Activated naive CD8-positive, alpha-beta T cell treated with anti-CD3 and anti-CD28 coated beads, Interleukin-2, amount 10 ng/mL, durations not matched to agents 7 days and 5 days (primary cell): Measurements from ENCODE around the gene FAM168A. TPM values are rescaled to one million over a fixed set of nuclear protein-coding genes. Genes with fewer than 3 reads are reported as not detected.

Source experiments
- ATAC-seq: fragments of 150-1000 bp; cut with Tn5 transposase; one replicate; pipeline ENCODE4 v1.10.0; 2021; ENCODE audit warnings: low read depth, moderate library complexity
- POLR2A ChIA-PET: fragments of 350-600 bp; sonication (Branson Sonifier 250); formaldehyde crosslinking; loops from one replicate; lab custom pipeline; 2021; ENCODE audit warnings: antibody characterized with exemption; lab: Charles Lee
- DNase-seq: peaks from one replicate; pipeline ENCODE4 v3.0.0; 2021
- H3K27ac Mint-ChIP-seq: one replicate; pipeline ENCODE4 v1.8.0; 2022; ENCODE audit warnings: mild to moderate bottlenecking, mixed read lengths
- H3K27me3 Mint-ChIP-seq: one replicate; pipeline ENCODE4 v1.8.0; 2022; ENCODE audit warnings: mild to moderate bottlenecking, moderate library complexity, mixed read lengths
- H3K36me3 Mint-ChIP-seq: one replicate; pipeline ENCODE4 v1.8.0; 2021; ENCODE audit warnings: mild to moderate bottlenecking, mixed read lengths
- H3K4me1 Mint-ChIP-seq: one replicate; pipeline ENCODE4 v1.8.0; 2021; ENCODE audit warnings: mixed read lengths
- H3K4me3 Mint-ChIP-seq: one replicate; pipeline ENCODE4 v1.8.0; 2022; ENCODE audit warnings: mild to moderate bottlenecking, moderate library complexity, mixed read lengths
- H3K9me3 Mint-ChIP-seq: one replicate; pipeline ENCODE4 v1.8.0; 2021; ENCODE audit warnings: mixed read lengths
- total RNA-seq, 2 experiments: library from RNA; stranded (reverse); gene quantifications; one replicate each; pipeline ENCODE4 v1.2.3, GENCODE V29; 2021

Gene FAM168A
- total RNA-seq, 2 experiments from 2014 or later, result 27.3 to 31.0 TPM

DNA sequence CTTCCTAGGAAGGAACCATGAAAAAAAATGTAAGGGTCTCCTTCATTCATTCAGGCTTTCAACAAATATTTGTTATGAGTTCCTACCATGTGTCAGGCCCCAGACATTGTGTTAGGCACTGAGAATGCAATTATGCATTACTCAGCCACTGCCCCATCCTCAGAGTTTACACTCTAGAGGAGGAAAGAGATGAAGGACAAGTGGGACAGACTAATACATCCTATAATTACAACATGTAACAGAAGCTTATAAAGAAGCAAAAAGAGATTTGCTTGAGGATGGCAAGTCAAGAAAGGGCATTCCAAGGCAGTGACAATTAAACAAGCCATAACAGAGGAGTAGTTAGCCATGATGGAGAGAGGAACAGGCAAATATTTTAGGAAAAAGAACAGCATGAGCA, 78.6 kb downstream of the FAM168A start:
- no peak overlapping the region for H3K27ac Mint-ChIP-seq
- DNase-seq (no peak), ATAC-seq (no peak)
- no peaks in the 10 kb centered on the region for H3K27me3 Mint-ChIP-seq
- H3K4me3 Mint-ChIP-seq, result no peak overlapping the region
- peaks cover 24% of the 10 kb centered on the region for H3K4me1 Mint-ChIP-seq
- H3K36me3 Mint-ChIP-seq, result peaks cover 9% of the 10 kb centered on the region
- H3K9me3 Mint-ChIP-seq, result peaks cover 2% of the 10 kb centered on the region
- POLR2A ChIA-PET, result no interaction called here

DNA sequence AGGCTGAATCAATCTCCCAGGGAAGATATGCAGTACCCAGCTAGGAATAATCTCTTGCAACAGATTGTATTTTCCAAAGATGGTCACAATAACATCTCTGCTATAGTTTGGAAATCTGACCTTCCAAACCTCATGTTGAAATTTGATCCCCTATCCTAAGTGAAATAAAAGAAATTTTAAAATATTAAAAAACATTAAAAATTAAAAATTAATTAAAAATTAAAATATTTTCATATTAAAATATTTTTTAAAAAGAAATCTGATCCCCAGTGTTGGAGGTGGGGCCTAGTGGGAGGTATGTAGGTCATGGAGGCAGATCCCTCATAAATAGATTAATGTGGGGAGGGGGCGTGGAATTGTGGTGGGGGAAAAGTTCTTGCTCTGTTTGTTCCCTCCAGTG, 79.7 kb downstream of the FAM168A start:
- ATAC-seq, result no peak

DNA sequence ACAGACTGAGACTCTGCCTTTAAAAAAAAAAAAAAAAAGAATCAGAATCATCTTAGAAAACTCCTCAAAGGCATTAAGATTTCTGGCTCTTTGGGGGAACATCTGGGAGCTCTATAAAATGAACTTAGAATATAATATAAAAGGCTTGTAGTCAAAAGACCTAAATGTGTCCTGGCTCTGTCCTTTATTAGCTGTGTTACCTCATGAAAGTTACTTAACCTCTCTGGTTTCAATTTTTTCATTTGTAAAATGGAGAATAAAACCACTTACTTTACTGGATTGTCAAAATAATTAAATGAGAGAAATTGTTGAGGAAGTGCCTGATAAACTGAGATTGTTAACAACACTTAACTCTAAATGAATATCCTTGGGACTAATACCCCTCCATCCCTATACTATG, 81.8 kb downstream of the FAM168A start:
- no peak overlapping the region for H3K27ac Mint-ChIP-seq
- POLR2A ChIA-PET, result no interaction called here
- DNase-seq, result no peak
- peaks cover 15% of the 10 kb centered on the region for H3K4me1 Mint-ChIP-seq
- H3K36me3 Mint-ChIP-seq, result peaks cover 5% of the 10 kb centered on the region
- no peak for ATAC-seq
- H3K27me3 Mint-ChIP-seq, result no peaks in the 10 kb centered on the region
- no peak overlapping the region for H3K4me3 Mint-ChIP-seq
- H3K9me3 Mint-ChIP-seq, result no peaks in the 10 kb centered on the region

More for the DNA sequence above, 79.7 kb downstream of the FAM168A start:
- POLR2A ChIA-PET, result no interaction called here
- peaks cover 5% of the 10 kb centered on the region for H3K36me3 Mint-ChIP-seq
- no peak overlapping the region for H3K4me3 Mint-ChIP-seq
- H3K9me3 Mint-ChIP-seq, result no peaks in the 10 kb centered on the region
- no peak for DNase-seq
- no peak overlapping the region for H3K27ac Mint-ChIP-seq
- peaks cover 24% of the 10 kb centered on the region for H3K4me1 Mint-ChIP-seq
- H3K27me3 Mint-ChIP-seq, result no peaks in the 10 kb centered on the region

DNA sequence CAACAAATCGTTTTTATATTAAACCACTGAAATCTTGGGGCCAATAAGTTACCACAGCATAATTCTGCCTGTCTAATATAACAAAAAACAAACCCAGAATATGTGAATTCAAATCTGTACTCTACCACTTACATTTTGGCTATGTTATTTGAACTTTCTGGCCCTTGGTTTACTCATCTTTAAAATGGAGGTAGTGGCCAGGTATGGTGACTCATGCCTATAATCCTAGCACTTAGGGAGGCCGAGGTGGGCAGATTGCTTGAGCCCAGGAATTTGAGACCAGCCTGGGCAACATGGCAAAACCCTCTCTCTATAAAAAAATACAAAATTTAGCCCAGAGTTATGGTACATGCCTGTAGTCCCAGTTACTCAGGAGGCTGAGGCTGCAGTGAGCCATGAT, 84.2 kb downstream of the FAM168A start:
- DNase-seq, result no peak
- POLR2A ChIA-PET, result no interaction called here
- Mint-ChIP-seq H3K27ac (no peak overlapping the region), H3K4me3 (no peak overlapping the region), H3K4me1 (peaks cover 9% of the 10 kb centered on the region), H3K36me3 (peaks cover 13% of the 10 kb centered on the region), H3K27me3 (no peaks in the 10 kb centered on the region), H3K9me3 (peaks cover 2% of the 10 kb centered on the region)
- ATAC-seq, result no peak

DNA sequence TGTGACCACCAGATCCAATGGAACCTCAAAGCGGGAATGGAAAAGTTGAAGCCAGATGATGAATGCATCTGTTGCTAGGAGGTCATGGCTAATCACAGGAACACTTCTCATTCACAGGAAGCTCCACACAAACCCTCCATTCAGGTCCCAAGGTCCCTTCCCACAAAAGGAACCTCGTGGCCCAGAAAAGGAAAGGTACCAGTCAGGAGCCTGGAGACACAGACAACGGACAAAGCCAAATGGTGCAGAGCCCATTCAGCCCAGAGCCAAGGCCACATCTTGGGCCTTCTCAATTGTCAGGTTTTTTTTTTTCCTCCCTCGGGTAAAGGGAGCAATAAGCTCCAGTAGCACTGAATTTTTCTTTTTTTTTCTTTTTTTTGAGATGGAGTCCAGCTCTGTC, 87.0 kb downstream of the FAM168A start:
- Mint-ChIP-seq H3K9me3 (peaks cover 4% of the 10 kb centered on the region), H3K27me3 (no peaks in the 10 kb centered on the region), H3K36me3 (peaks cover 18% of the 10 kb centered on the region), H3K4me1 (peaks cover 11% of the 10 kb centered on the region), H3K27ac (no peak overlapping the region), H3K4me3 (no peak overlapping the region)
- ATAC-seq (no peak), DNase-seq (no peak)
- POLR2A ChIA-PET, result interaction anchor here (1.4 kb wide), 1 partner anchor 11 kb away, joined by 3 read pairs; no protein-coding TSS in a partner anchor

DNA sequence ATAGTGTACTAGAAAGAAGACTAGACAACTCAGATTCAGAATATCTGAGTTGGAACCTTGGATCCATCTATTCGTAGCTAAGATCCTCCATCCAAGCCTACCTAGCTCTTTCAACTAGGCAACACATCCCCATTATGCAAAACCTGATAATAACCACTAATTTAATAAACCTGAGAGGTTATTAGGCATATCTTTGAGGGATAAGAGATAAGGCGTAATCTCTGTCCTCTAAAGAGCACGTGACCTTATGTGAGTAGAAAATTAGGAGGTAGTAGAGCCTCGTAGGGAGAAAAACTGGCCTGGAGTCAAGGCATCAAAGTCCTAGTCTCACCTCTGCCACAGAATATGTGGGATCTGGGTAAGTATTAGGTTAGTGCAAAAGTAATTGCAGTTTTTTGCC, 87.8 kb downstream of the FAM168A start:
- ATAC-seq, result no peak
- Mint-ChIP-seq H3K4me3 (no peak overlapping the region), H3K4me1 (peaks cover 14% of the 10 kb centered on the region), H3K9me3 (peaks cover 4% of the 10 kb centered on the region), H3K27me3 (no peaks in the 10 kb centered on the region), H3K27ac (no peak overlapping the region), H3K36me3 (peaks cover 18% of the 10 kb centered on the region)
- DNase-seq, result no peak
- POLR2A ChIA-PET, result no interaction called here

DNA sequence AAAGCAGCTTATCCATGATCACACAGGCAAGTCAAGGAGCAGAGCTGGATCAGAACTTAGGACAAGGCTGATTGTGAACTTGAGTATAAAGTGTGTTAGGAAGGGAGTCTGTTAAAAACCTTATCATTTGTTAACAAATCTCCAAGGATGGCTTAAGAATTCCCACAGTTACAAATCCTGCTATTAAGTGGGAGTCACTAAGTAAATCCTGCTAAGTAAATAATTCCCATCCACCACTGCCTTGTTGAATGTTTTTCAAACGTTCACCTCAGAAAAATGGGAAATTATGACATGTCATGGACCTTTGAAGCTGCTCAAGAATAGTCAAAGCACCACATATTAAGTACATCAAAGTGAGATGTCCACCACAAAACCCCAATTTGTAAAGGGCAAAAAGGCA, 88.7 kb downstream of the FAM168A start:
- Mint-ChIP-seq H3K9me3 (peaks cover 9% of the 10 kb centered on the region), H3K4me3 (no peak overlapping the region), H3K4me1 (peaks cover 10% of the 10 kb centered on the region), H3K27me3 (no peaks in the 10 kb centered on the region), H3K36me3 (peaks cover 19% of the 10 kb centered on the region), H3K27ac (no peak overlapping the region)
- POLR2A ChIA-PET, result no interaction called here
- DNase-seq (no peak), ATAC-seq (no peak)

DNA sequence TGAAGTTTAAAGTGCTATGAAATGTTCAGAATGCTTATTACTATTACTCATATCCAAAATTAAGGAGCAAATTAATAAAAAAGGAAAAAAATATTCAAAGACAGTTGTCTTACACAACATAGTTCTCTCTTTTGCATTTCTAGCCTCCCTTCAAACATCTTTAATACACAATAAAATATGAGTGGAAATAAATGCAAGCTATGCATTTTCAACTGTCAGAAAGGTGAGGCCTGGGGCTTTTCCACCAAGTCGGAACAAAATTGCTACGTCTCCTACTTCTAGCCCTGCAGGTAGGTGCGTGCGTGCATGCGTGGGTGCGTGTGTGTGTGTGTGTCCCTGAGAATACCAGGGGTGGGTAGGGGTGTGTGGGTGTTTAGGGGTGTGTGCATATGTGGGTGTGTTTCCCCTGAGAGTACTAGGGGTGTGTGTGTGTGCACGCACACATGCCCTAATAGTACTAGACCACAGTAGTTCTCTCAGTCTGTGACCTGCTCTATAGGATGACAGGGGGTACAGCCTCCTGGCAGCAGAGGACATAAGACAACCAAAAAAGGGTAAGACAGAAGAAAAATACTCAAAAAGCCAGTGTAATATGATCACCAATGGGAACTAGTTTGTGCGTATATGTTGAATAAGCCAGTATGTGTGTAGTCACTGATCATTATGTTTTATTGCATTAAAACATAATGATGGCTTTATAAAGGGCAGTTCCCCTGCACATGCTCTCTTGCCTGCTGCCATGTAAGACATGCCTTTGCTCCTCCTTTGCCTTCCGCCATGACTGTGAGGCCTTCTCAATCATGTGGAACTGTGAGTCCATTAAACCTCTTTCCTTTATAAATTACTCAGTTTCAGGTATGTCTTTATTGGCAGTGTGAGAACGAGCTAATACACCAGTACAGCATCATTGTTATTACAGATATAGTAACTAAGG, 89.4 kb downstream of the FAM168A start:
- peaks cover 26% of the 10 kb centered on the region for H3K36me3 Mint-ChIP-seq
- POLR2A ChIA-PET, result no interaction called here
- peaks cover 10% of the 10 kb centered on the region for H3K4me1 Mint-ChIP-seq
- H3K27me3 Mint-ChIP-seq, result no peaks in the 10 kb centered on the region
- no peak for ATAC-seq
- no peak for DNase-seq
- H3K27ac Mint-ChIP-seq, result no peak overlapping the region
- no peak overlapping the region for H3K4me3 Mint-ChIP-seq
- H3K9me3 Mint-ChIP-seq, result peaks cover 10% of the 10 kb centered on the region

DNA sequence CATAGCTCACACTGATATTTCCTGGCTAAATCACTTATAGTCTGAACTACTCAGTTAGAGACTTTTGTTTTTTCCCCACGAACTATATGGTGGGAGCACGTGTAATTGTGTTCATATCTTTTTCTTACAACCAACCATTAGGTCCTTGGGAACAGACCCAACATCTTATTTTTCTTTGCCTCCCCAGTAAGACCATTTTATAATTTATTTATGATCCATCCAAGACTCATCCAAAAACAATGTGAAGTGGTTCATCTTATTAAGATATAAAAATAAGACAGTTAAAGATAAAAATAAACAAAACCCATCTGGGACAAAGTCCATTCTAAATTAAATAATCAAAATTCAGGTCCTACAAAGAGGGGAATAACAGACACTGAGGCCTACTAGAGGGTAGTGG, 90.8 kb downstream of the FAM168A start:
- POLR2A ChIA-PET, result no interaction called here
- ATAC-seq, result no peak
- Mint-ChIP-seq H3K9me3 (peaks cover 15% of the 10 kb centered on the region), H3K27me3 (no peaks in the 10 kb centered on the region), H3K4me1 (peaks cover 10% of the 10 kb centered on the region), H3K4me3 (no peak overlapping the region), H3K27ac (no peak overlapping the region), H3K36me3 (peaks cover 26% of the 10 kb centered on the region)
- DNase-seq, result no peak

DNA sequence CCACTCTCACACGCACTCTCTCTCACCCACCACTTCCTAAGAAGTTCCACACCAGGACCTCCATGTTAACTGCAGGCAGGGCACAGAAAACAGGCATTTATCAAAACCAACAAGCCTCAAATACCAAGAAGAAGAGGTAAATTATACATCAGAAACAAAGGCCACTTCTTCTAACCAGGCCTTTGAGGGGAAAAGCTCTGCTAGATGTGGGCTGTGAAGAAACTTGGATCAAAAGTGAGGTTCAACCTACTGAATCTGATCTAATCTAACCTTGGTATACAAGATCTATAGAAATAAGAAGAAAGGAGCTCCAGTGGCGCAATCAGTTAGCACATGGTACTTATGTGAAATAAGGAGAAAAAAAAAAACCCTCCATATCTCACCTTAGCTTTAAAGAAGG, 91.9 kb downstream of the FAM168A start:
- H3K27ac Mint-ChIP-seq, result no peak overlapping the region
- ATAC-seq (no peak), DNase-seq (no peak)
- POLR2A ChIA-PET, result no interaction called here
- H3K4me1 Mint-ChIP-seq, result peaks cover 14% of the 10 kb centered on the region
- no peak overlapping the region for H3K4me3 Mint-ChIP-seq
- H3K27me3 Mint-ChIP-seq, result no peaks in the 10 kb centered on the region
- H3K36me3 Mint-ChIP-seq, result peaks cover 28% of the 10 kb centered on the region
- H3K9me3 Mint-ChIP-seq, result peaks cover 19% of the 10 kb centered on the region

DNA sequence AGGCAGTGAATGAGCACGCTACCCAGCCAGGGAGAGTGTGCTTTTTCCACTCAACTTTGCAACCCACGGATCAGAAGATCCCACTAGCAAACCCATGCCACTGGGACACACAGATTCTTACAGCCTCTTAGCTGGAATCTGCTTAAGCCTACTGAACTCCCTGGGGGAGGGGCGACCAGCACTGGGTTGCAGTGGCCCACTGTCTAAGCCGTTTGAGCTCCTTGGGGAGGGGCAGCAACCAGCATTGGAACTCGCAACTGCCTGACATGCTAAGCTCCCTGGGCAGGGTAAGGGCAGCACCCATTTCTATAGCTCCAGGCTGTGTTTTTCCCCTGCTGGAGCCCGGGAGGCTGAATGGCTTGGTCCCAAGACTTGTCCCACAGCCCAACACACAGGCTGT, 99.6 kb downstream of the FAM168A start:
- H3K4me1 Mint-ChIP-seq, result peaks cover 12% of the 10 kb centered on the region
- POLR2A ChIA-PET, result no interaction called here
- no peaks in the 10 kb centered on the region for H3K27me3 Mint-ChIP-seq
- H3K36me3 Mint-ChIP-seq, result peaks cover 18% of the 10 kb centered on the region
- no peak for ATAC-seq
- H3K9me3 Mint-ChIP-seq, result peaks cover 21% of the 10 kb centered on the region
- no peak overlapping the region for H3K4me3 Mint-ChIP-seq
- H3K27ac Mint-ChIP-seq, result no peak overlapping the region
- no peak for DNase-seq

DNA sequence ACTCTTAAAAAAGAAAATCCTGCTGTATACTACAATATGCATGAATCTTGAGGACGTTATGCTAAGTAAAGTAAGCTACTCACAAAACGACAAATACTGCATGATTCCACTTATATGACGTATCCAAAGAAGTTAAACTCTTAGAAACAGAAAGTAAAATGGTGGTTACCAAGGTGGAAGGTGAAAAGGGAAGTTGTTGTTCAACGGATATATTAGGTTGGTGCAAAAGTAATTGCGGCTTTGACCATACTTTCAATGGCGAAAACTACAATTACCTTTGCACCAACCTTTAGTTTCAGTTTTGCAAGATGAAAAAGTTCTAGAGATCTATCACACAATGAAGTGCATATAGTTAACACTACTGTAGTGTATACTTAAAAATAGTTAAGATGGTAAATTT, 101.8 kb downstream of the FAM168A start:
- Mint-ChIP-seq H3K36me3 (peaks cover 19% of the 10 kb centered on the region), H3K27ac (no peak overlapping the region), H3K4me1 (peaks cover 12% of the 10 kb centered on the region), H3K4me3 (no peak overlapping the region), H3K27me3 (no peaks in the 10 kb centered on the region), H3K9me3 (peaks cover 14% of the 10 kb centered on the region)
- DNase-seq (no peak), ATAC-seq (no peak)
- POLR2A ChIA-PET, result no interaction called here

DNA sequence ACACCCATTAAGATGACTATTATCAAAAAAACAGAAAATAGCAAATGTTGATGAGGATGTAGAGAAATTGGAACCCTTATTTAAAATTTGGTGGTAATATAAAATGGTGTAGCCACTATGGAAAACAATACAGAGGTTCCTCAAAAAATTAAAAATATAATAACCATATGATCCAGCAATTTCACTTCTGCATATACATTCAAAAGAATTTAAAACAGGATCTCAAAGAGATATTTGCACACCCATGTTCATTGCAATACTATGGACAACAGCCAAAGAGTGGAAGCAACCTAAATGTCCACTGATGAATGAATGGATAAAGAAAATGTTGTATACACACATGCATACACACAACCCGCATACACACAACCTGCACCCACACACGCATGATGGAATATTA, 102.2 kb downstream of the FAM168A start:
- H3K4me3 Mint-ChIP-seq, result no peak overlapping the region
- peaks cover 16% of the 10 kb centered on the region for H3K36me3 Mint-ChIP-seq
- H3K27me3 Mint-ChIP-seq, result no peaks in the 10 kb centered on the region
- POLR2A ChIA-PET, result no interaction called here
- H3K27ac Mint-ChIP-seq, result no peak overlapping the region
- DNase-seq (no peak), ATAC-seq (no peak)
- H3K4me1 Mint-ChIP-seq, result peaks cover 8% of the 10 kb centered on the region
- peaks cover 12% of the 10 kb centered on the region for H3K9me3 Mint-ChIP-seq

DNA sequence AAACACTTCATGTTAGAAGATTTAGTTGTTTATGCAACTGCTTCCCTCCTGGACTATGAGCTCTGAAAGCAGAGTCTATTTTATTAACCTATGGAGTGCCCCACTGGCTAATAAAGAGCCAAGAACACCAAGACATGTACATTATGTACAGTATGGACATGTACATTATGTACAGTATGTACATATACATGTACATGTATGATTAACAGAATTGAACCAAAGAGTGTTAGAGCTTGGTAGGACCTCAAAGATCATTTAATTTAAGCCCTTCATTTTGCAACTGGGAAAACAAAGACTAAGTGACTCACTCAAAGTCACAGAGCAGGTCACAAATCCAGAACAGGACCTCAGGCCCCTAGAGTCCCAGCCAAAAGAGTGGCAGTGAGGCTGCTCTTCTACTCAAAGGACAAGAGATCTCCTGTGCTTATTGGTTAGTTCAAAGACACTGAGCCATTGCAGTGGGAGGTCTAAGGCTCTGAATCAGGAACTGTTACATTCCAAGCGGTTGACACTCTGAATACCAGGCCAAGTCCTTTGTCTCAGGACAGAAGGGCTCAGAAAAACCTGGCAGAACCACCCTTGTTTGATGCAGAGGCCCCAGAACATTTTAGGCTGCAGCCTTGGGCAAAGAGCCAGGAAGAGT, 103.8 kb downstream of the FAM168A start:
- no peak for ATAC-seq
- no peak for DNase-seq

More for the DNA sequence above, 103.8 kb downstream of the FAM168A start:
- POLR2A ChIA-PET, result no interaction called here
- no peak overlapping the region for H3K4me3 Mint-ChIP-seq
- peaks cover 16% of the 10 kb centered on the region for H3K36me3 Mint-ChIP-seq
- H3K27me3 Mint-ChIP-seq, result no peaks in the 10 kb centered on the region
- H3K9me3 Mint-ChIP-seq, result peaks cover 9% of the 10 kb centered on the region
- no peak overlapping the region for H3K27ac Mint-ChIP-seq
- peaks cover 6% of the 10 kb centered on the region for H3K4me1 Mint-ChIP-seq
